Fibroblast of peridontal ligament (primary cell): ENCODE measurements around the gene SPINDOC.
A peak's percentile ranks its signal among the peaks of the same experiment; 100 is the strongest.
"Not testable (repeated sequence)": the region's sequence is repeated elsewhere in the genome, so short reads cannot be mapped to it uniquely, and the experiment has no call there.

Experiments used
- DNase-seq: peaks from one replicate; pipeline ENCODE4 v3.0.0-alpha.2; 2010; ENCODE audit errors: extremely low read depth

Gene SPINDOC

GRCh38 chr11:63858628-63859550, 45.6 kb downstream of the SPINDOC start:
- peak; percentile 43 for DNase-seq

- DNase-seq = no peak
Observed at GRCh38 chr11:63862923-63863322, 49.7 kb downstream of the SPINDOC start.

- not testable (repeated sequence) for DNase-seq
Observed at GRCh38 chr11:63863620-63864019, 50.4 kb downstream of the SPINDOC start.

GRCh38 chr11:63866211-63866610, 53.0 kb downstream of the SPINDOC start:
- DNase-seq = peak; percentile 75

GRCh38 chr11:63867511-63867910, 54.3 kb downstream of the SPINDOC start:
- DNase-seq = no peak

GRCh38 chr11:63868399-63869064, 55.3 kb downstream of the SPINDOC start:
- no peak for DNase-seq

- DNase-seq = no peak
Observed at GRCh38 chr11:63869171-63869591, 55.9 kb downstream of the SPINDOC start.

GRCh38 chr11:63869683-63870082, 56.4 kb downstream of the SPINDOC start:
- DNase-seq = no peak

- no peak for DNase-seq
Observed at GRCh38 chr11:63870351-63871140, 57.3 kb downstream of the SPINDOC start.

- DNase-seq = peak; percentile 79
Observed at GRCh38 chr11:63871962-63872799, 58.9 kb downstream of the SPINDOC start.

GRCh38 chr11:63872800-63873197, 59.5 kb downstream of the SPINDOC start:
- DNase-seq = no peak

GRCh38 chr11:63873311-63873710, 60.1 kb downstream of the SPINDOC start:
- DNase-seq = no peak

GRCh38 chr11:63874511-63874910, 61.3 kb downstream of the SPINDOC start:
- no peak for DNase-seq

- DNase-seq = no peak
Observed at GRCh38 chr11:63875506-63876065, 62.3 kb downstream of the SPINDOC start.

GRCh38 chr11:63876616-63877015, 63.4 kb downstream of the SPINDOC start:
- DNase-seq = no peak
